Brain microvascular endothelial cell (primary cell): ENCODE measurements around the gene VSIR.

ENCODE experiments used
- DNase-seq: peaks from one replicate; pipeline ENCODE4 v3.0.0-alpha.2; 2020
- H3K27ac ChIP-seq: fragments of 250-450 bp; sonication (Bioruptor Pico); 2 replicates; pipeline ENCODE4 v1.5.1; 2020; ENCODE audit warnings: mild to moderate bottlenecking, moderate library complexity
- H3K27me3 ChIP-seq: fragments of 250-450 bp; sonication (Bioruptor Pico); replicated peaks from 2 replicates; pipeline ENCODE4 v1.5.1; 2020; ENCODE audit warnings: mild to moderate bottlenecking
- H3K36me3 ChIP-seq: fragments of 250-450 bp; sonication (Bioruptor Pico); replicated peaks from 2 replicates; pipeline ENCODE4 v1.5.1; 2020; ENCODE audit warnings: mild to moderate bottlenecking
- H3K4me3 ChIP-seq: 2 replicates; pipeline ENCODE4 v1.5.1; 2011; ENCODE audit warnings: low read depth, mild to moderate bottlenecking, control low read depth, low read length, moderate library complexity
- CTCF ChIP-seq: IDR thresholded peaks from 2 replicates; pipeline ENCODE4 v1.5.1; 2011; ENCODE audit warnings: low read depth, mild to moderate bottlenecking, moderate library complexity, low read length, control low read depth, inconsistent platforms; ENCODE audit errors: missing control alignments
- in situ Hi-C: cut with HindIII; loops from 2 replicates; pipeline ENCODE4 v1.10.0; 2017; ENCODE audit warnings: low sequenced_read_pairs, low pct_ligation_motif_present

The VSIR gene

GRCh38 chr10:71713135-71714030 lies 59.9 kb downstream of the VSIR start:
- peak; percentile 34 for DNase-seq
- Histone ChIP-seq H3K36me3 (no peaks in the 10 kb centered on the region), H3K27ac (peak overlapping the region; percentile 57), H3K4me3 (no peak overlapping the region), H3K27me3 (no peaks in the 10 kb centered on the region)
- in situ Hi-C loops, result no loop called here
- peak; percentile 40 for TF ChIP-seq CTCF

- H3K27ac ChIP-seq, result no peak overlapping the region
- in situ Hi-C loops, result no loop called here
- TF ChIP-seq CTCF, result no peak
- DNase-seq, result no peak
- no peak overlapping the region for H3K4me3 ChIP-seq
- H3K27me3 ChIP-seq, result no peaks in the 10 kb centered on the region
- no peaks in the 10 kb centered on the region for H3K36me3 ChIP-seq
These were observed 60.7 kb downstream of the VSIR start for GRCh38 chr10:71712572-71713134.

- no peak for DNase-seq
- no peaks in the 10 kb centered on the region for H3K36me3 ChIP-seq
- no peak overlapping the region for H3K4me3 ChIP-seq
- H3K27me3 ChIP-seq, result no peaks in the 10 kb centered on the region
- no peak for TF ChIP-seq CTCF
- no peak overlapping the region for H3K27ac ChIP-seq
- in situ Hi-C loops, result no loop called here
These were observed 61.1 kb downstream of the VSIR start for GRCh38 chr10:71712170-71712569.

- Histone ChIP-seq H3K36me3 (no peaks in the 10 kb centered on the region), H3K4me3 (no peak overlapping the region), H3K27ac (no peak overlapping the region), H3K27me3 (no peaks in the 10 kb centered on the region)
- peak; percentile 19 for DNase-seq
- no peak for TF ChIP-seq CTCF
- in situ Hi-C loops, result no loop called here
These were observed 62.2 kb downstream of the VSIR start for GRCh38 chr10:71711052-71711623.

- H3K27ac ChIP-seq, result no peak overlapping the region
- DNase-seq, result no peak
- TF ChIP-seq CTCF, result no peak
- no peaks in the 10 kb centered on the region for H3K36me3 ChIP-seq
- no peaks in the 10 kb centered on the region for H3K27me3 ChIP-seq
- in situ Hi-C loops, result no loop called here
- no peak overlapping the region for H3K4me3 ChIP-seq
These were observed 62.8 kb downstream of the VSIR start for GRCh38 chr10:71710519-71710918.
